ENCODE measurements around the gene TAGLN3. TPM values are rescaled to one million over a fixed set of nuclear protein-coding genes. Genes with fewer than 3 reads are reported as not detected.

Gene TAGLN3
- total RNA-seq, 1 donor from 2014 or later, result 1.6 TPM

GRCh38 chr3:111978583-111979433 lies 19.9 kb upstream of the TAGLN3 start, which contains the start of gene ABHD10:
TSS of gene ABHD10 (plus strand) at chr3:111979026. CDS start at chr3:111979062, 36 bp downstream.
- peak; percentile 99 for DNase-seq

GRCh38 chr3:111979434-111980038 lies 19.2 kb upstream of the TAGLN3 start:
- DNase-seq, result peak; percentile 25

- no peak for DNase-seq
Measured at GRCh38 chr3:111980716-111981456, 17.8 kb upstream of the TAGLN3 start.

- DNase-seq, result no peak
Measured at GRCh38 chr3:111981457-111981763, 17.3 kb upstream of the TAGLN3 start.

- no peak for DNase-seq
Measured at GRCh38 chr3:111984636-111985298, 14.0 kb upstream of the TAGLN3 start.

GRCh38 chr3:111986800-111987199 lies 11.9 kb upstream of the TAGLN3 start:
- no peak for DNase-seq

GRCh38 chr3:111989061-111989678 lies 9.6 kb upstream of the TAGLN3 start:
- peak; percentile 80 for DNase-seq

- no peak for DNase-seq
Measured at GRCh38 chr3:111993038-111993437, 5.7 kb upstream of the TAGLN3 start.

GRCh38 chr3:111999484-112000324 lies 982 bp downstream of the TAGLN3 start:
- DNase-seq, result no peak

GRCh38 chr3:112000367-112000771 lies 1.6 kb downstream of the TAGLN3 start:
- DNase-seq, result no peak

- DNase-seq, result no peak
Measured at GRCh38 chr3:112000966-112001365, 2.2 kb downstream of the TAGLN3 start.

- DNase-seq, result no peak
Measured at GRCh38 chr3:112001526-112001925, 2.8 kb downstream of the TAGLN3 start.

GRCh38 chr3:112002096-112002971 lies 3.6 kb downstream of the TAGLN3 start:
- no peak for DNase-seq

- peak; percentile 53 for DNase-seq
Measured at GRCh38 chr3:112003321-112004080, 4.8 kb downstream of the TAGLN3 start.

GRCh38 chr3:112004187-112004586 lies 5.5 kb downstream of the TAGLN3 start:
- no peak for DNase-seq

- no peak for DNase-seq
Measured at GRCh38 chr3:112004669-112005068, 5.9 kb downstream of the TAGLN3 start.

GRCh38 chr3:112005091-112005672 lies 6.5 kb downstream of the TAGLN3 start:
- DNase-seq, result no peak

GRCh38 chr3:112007633-112008032 lies 8.9 kb downstream of the TAGLN3 start:
- DNase-seq, result no peak

- no peak for DNase-seq
Measured at GRCh38 chr3:112009670-112010069, 10.9 kb downstream of the TAGLN3 start.

Measured in tongue (tissue), 2 donors.